Measurements from ENCODE around the gene MEIOB. TPM values are rescaled to one million over a fixed set of nuclear protein-coding genes. Genes with fewer than 3 reads are reported as not detected.

The MEIOB gene
- total RNA-seq, 1 experiment from 2014 or later: 1.3 TPM

- Histone ChIP-seq H3K23me2 (ENCODE audit: insufficient read length, low read depth, low read length, poor library complexity, severe bottlenecking) (no peaks in the 10 kb centered on the region), H2AK5ac (ENCODE audit: insufficient read length, low read length) (no peak overlapping the region), H3K27ac (ENCODE audit: insufficient read length, low read depth, low read length) (no peak overlapping the region), H3K27me3 (ENCODE audit: insufficient read depth, low read length) (no peaks in the 10 kb centered on the region), H3K79me1 (ENCODE audit: insufficient read depth, low read depth, low read length, poor library complexity, severe bottlenecking) (no peaks in the 10 kb centered on the region), H3K9me3 (ENCODE audit: control insufficient read depth, low read depth, low read length) (no peaks in the 10 kb centered on the region), H3K18ac (ENCODE audit: insufficient read length, low read depth, low read length) (no peak overlapping the region), H3K23ac (ENCODE audit: insufficient read length, low read depth, low read length) (no peak overlapping the region), H2BK12ac (ENCODE audit: insufficient read length, low read depth, low read length) (no peak overlapping the region), H3K56ac (ENCODE audit: insufficient read length, low read depth, low read length) (no peak overlapping the region), H3K79me2 (ENCODE audit: insufficient read depth, low read length) (no peaks in the 10 kb centered on the region), H2BK20ac (ENCODE audit: low read depth, low read length, poor library complexity, severe bottlenecking) (no peak overlapping the region), H3K4me2 (ENCODE audit: insufficient read depth, insufficient read length, low read length) (no peak overlapping the region), H3K4me1 (ENCODE audit: insufficient read depth, low read length) (no peaks in the 10 kb centered on the region; the same call in 1 of the 2 replicates), H2BK5ac (ENCODE audit: insufficient read length, low read length) (no peak overlapping the region), H2AFZ (ENCODE audit: low read length) (no peak overlapping the region), H4K8ac (replicated peaks; ENCODE audit: insufficient read length, low read depth, low read length) (no peak overlapping the region), H3K9ac (ENCODE audit: extremely low read depth, insufficient read length, low read length) (no peak overlapping the region), H4K91ac (ENCODE audit: insufficient read length, low read depth, low read length) (no peak overlapping the region), H3K4ac (ENCODE audit: low read depth, low read length) (no peak overlapping the region), H2BK15ac (ENCODE audit: low read depth, low read length) (no peak overlapping the region), H2BK120ac (ENCODE audit: low read depth, low read length, poor library complexity, severe bottlenecking) (no peak overlapping the region), H4K5ac (ENCODE audit: insufficient read length, low read depth, low read length) (no peak overlapping the region), H3K14ac (ENCODE audit: insufficient read depth, low read length) (no peak overlapping the region), H4K20me1 (ENCODE audit: control insufficient read depth, insufficient read depth, insufficient read length) (no peaks in the 10 kb centered on the region), H3T11ph (ENCODE audit: low read length) (no peak overlapping the region)
- peaks cover 0 to 8% of the 10 kb centered on the region in 2 experiments; a peak in 2 of 4 replicates for H3K4me1 Mint-ChIP-seq
- no peak overlapping the region for H3K4me3 Mint-ChIP-seq
- H3K27me3 Mint-ChIP-seq (ENCODE audit: low read depth): peaks cover 42% of the 10 kb centered on the region
- no CpG with 5 or more reads among the region's 13 CpGs for WGBS (ENCODE audit: extremely low coverage, insufficient read length, low lambda C conversion rate)
- H3K27ac Mint-ChIP-seq: no peak overlapping the region
- no peaks in the 10 kb centered on the region; a peak in 1 of 5 replicates for H3K9me3 Mint-ChIP-seq
- TF ChIP-seq CTCF (conservative IDR thresholded peaks at IDR 0.05): no peak
- no peaks in the 10 kb centered on the region; a peak in 1 of 7 replicates for H3K36me3 Mint-ChIP-seq (ENCODE audit: insufficient read depth in 1 of 3, low read depth in 3 of 3)
- no peak for DNase-seq
These were observed 31.2 kb upstream of the MEIOB start for GRCh38 chr16:1903220-1903574.

All from H9 (cell line).